Testis (tissue), 2 donors: ENCODE data around the gene IST1.

ENCODE experiments used
- CTCF ChIP-seq, 3 experiments: fragments of 450-650 bp in 2 of 3; fragments of 200-600 bp in 1 of 3; sonication (generic) in 1 of 3; IDR thresholded peaks; one replicate each; pipeline ENCODE4 v1.5.1; 2016 to 2019; ENCODE audit warnings: antibody characterized with exemption in 3 of 3, mild to moderate bottlenecking in 2 of 3, moderate library complexity in 1 of 3
- POLR2A ChIP-seq: fragments of 450-650 bp; IDR thresholded peaks from one replicate; pipeline ENCODE4 v1.6.1; 2017; ENCODE audit warnings: antibody characterized with exemption, mild to moderate bottlenecking, moderate library complexity

- TF ChIP-seq CTCF (IDR thresholded peaks at IDR 0.05) (no peak), POLR2A (no peak)
Measured at GRCh38 chr16:71927787-71928186, 32.5 kb downstream of the IST1 start.
